ENCODE results near the gene EDEM1.
"Not testable (repeated sequence)": the region's sequence is repeated elsewhere in the genome, so short reads cannot be mapped to it uniquely, and the experiment has no call there.

EDEM1 gene

GRCh38 chr3:5179036-5179435, 8.5 kb upstream of the EDEM1 start:
- DNase-seq: not testable (repeated sequence)

- DNase-seq: no peak
Measured at GRCh38 chr3:5181469-5182141, 5.9 kb upstream of the EDEM1 start.

GRCh38 chr3:5183714-5184113, 3.8 kb upstream of the EDEM1 start:
- DNase-seq: not testable (repeated sequence)

- no peak for DNase-seq
Measured at GRCh38 chr3:5184499-5184898, 3.0 kb upstream of the EDEM1 start.

GRCh38 chr3:5185093-5185673, 2.3 kb upstream of the EDEM1 start:
- no peak for DNase-seq

- no peak for DNase-seq
Measured at GRCh38 chr3:5186089-5186857, 1.2 kb upstream of the EDEM1 start.

GRCh38 chr3:5186858-5187155, 700 bp upstream of the EDEM1 start:
- no peak for DNase-seq

- DNase-seq: no peak
Measured at GRCh38 chr3:5187920-5188418, 462 bp downstream of the EDEM1 start.

GRCh38 chr3:5188419-5189221, 1.1 kb downstream of the EDEM1 start:
- no peak for DNase-seq

GRCh38 chr3:5190147-5190791, 2.8 kb downstream of the EDEM1 start:
- no peak for DNase-seq

- DNase-seq: no peak
Measured at GRCh38 chr3:5191555-5192304, 4.2 kb downstream of the EDEM1 start.

GRCh38 chr3:5192571-5193365, 5.3 kb downstream of the EDEM1 start:
- DNase-seq: no peak

- no peak for DNase-seq
Measured at GRCh38 chr3:5194341-5194740, 6.8 kb downstream of the EDEM1 start.

GRCh38 chr3:5194801-5195509, 7.4 kb downstream of the EDEM1 start:
- DNase-seq: no peak

- DNase-seq: no peak
Measured at GRCh38 chr3:5195605-5196004, 8.1 kb downstream of the EDEM1 start.

- no peak for DNase-seq
Measured at GRCh38 chr3:5197022-5197421, 9.5 kb downstream of the EDEM1 start.

- DNase-seq: no peak
Measured at GRCh38 chr3:5197470-5198312, 10.2 kb downstream of the EDEM1 start.

- no peak for DNase-seq
Measured at GRCh38 chr3:5198313-5198677, 10.8 kb downstream of the EDEM1 start.

- no peak for DNase-seq
Measured at GRCh38 chr3:5198986-5199731, 11.7 kb downstream of the EDEM1 start.
